ENCODE data around the gene ATP6V0C. TPM values are rescaled to one million over a fixed set of nuclear protein-coding genes. Genes with fewer than 3 reads are reported as not detected.

The ATP6V0C gene
- total RNA-seq, 1 donor from 2014 or later, result 91.4 TPM

DNA sequence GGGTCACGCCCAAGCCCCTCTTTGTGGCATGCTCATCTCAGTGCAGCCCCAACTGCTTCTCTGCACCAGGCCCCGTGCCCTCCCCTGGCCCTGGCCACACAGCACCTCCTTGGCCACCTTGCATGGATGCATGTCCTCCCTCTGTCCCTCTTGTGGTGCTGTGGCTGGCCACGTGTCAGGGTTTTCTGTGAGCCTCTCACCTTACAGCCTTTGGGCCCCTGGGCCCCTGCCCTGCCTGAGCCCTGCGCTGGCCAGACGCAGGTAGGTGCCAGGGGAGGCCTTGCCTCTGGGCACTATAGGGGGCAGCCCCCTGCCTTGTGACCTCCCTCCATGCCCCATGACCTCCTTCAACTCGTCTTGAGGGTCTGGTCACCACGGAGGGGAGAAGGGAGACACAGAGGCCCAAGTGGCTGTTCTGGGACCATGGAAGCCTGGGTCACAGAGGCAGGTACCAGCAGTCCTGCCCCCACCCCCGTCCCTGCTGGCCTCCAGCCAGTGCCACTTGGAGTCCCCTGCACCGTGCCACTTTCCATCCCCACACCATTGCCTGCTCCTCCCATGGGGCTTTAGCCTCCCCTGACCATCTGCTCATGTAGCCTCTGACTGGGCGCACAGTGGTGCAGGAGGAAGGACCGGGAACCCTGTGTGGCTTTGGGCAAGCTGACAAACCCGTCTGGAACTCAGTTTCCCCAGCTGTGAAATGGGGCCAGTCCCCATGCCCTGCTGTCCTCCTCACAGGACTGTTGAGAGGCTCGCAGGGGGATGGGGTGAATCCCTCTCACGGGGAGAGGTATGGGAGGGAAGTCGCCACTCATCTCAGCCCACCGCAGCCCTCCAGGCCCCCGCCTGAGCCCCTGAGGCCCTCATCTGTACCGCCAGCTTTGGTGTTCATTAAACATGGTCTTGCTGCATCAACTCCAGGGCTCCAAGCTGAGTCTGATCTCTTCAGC lies 11.5 kb upstream of the ATP6V0C start:
- intact Hi-C loops (cut with micrococcal nuclease), result loop anchor here (1.0 to 5.0 kb wide), 7 partner anchors 15 to 500 kb away; partner anchors contain the start of genes ABCA3, CCNF and ECI1
- peaks cover 20% of the 10 kb centered on the region for H3K4me1 Mint-ChIP-seq

DNA sequence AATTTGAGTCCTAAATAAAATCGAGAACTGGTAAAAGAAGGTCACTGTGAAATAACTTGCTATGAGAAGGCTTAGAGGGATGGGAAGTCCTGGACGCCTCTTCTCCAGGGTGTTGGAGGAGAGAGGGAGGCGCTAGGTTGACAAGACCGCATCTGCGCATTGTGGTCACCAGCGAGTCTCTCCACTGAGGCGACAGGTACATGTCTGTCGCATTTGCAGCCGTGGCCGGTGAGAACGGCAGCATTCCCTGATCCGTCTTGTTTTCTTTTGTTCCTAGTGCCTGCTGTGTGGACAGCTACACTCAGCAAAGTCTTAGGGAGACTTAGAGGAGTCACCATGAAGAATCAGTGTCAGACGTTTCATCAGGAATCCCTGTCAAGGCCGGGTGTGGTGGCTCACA lies 8.1 kb upstream of the ATP6V0C start:
- no peak for DNase-seq
- intact Hi-C loops (cut with micrococcal nuclease), result no loop called here
- peaks cover 54% of the 10 kb centered on the region for H3K4me1 Mint-ChIP-seq
- no peaks in the 10 kb centered on the region for H3K36me3 Mint-ChIP-seq (ENCODE audit: low read depth)
- H3K27ac Mint-ChIP-seq, result peak overlapping the region; percentile 6
- no peaks in the 10 kb centered on the region for H3K9me3 Mint-ChIP-seq
- H3K27me3 Mint-ChIP-seq, result no peaks in the 10 kb centered on the region
- TF ChIP-seq, protein P1, sequence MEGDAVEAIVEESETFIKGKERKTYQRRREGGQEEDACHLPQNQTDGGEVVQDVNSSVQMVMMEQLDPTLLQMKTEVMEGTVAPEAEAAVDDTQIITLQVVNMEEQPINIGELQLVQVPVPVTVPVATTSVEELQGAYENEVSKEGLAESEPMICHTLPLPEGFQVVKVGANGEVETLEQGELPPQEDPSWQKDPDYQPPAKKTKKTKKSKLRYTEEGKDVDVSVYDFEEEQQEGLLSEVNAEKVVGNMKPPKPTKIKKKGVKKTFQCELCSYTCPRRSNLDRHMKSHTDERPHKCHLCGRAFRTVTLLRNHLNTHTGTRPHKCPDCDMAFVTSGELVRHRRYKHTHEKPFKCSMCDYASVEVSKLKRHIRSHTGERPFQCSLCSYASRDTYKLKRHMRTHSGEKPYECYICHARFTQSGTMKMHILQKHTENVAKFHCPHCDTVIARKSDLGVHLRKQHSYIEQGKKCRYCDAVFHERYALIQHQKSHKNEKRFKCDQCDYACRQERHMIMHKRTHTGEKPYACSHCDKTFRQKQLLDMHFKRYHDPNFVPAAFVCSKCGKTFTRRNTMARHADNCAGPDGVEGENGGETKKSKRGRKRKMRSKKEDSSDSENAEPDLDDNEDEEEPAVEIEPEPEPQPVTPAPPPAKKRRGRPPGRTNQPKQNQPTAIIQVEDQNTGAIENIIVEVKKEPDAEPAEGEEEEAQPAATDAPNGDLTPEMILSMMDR (IDR thresholded peaks at IDR 0.05), result no peak
- POLR2A ChIA-PET, result interaction anchor here (2.4 to 3.1 kb wide), 2 partner anchors 15 to 26 kb away, joined by 16 to 17 read pairs; partner anchors contain the start of genes AMDHD2 and CEMP1
- CTCF ChIA-PET, result no interaction called here
- no peak for ATAC-seq (ENCODE audit: low read depth)
- no peak overlapping the region for H3K4me3 Mint-ChIP-seq

More for the DNA sequence above, 11.5 kb upstream of the ATP6V0C start:
- TF ChIP-seq, protein P1 (IDR thresholded peaks at IDR 0.05), result no peak
- ATAC-seq (ENCODE audit: low read depth) (no peak), DNase-seq (no peak)
- ChIA-PET CTCF (interaction anchor here (0.9 to 2.5 kb wide), 9 partner anchors 13 to 480 kb away, joined by 3 to 17 read pairs (median 4); partner anchors contain the start of gene ECI1), POLR2A (interaction anchor here (0.8 to 1.2 kb wide), 3 partner anchors 8 to 27 kb away, joined by 3 to 8 read pairs (median 4); partner anchors contain the start of gene TBC1D24)
- Mint-ChIP-seq H3K4me3 (no peak overlapping the region), H3K9me3 (no peaks in the 10 kb centered on the region), H3K27ac (no peak overlapping the region), H3K36me3 (ENCODE audit: low read depth) (peaks cover 9% of the 10 kb centered on the region), H3K27me3 (no peaks in the 10 kb centered on the region)

DNA sequence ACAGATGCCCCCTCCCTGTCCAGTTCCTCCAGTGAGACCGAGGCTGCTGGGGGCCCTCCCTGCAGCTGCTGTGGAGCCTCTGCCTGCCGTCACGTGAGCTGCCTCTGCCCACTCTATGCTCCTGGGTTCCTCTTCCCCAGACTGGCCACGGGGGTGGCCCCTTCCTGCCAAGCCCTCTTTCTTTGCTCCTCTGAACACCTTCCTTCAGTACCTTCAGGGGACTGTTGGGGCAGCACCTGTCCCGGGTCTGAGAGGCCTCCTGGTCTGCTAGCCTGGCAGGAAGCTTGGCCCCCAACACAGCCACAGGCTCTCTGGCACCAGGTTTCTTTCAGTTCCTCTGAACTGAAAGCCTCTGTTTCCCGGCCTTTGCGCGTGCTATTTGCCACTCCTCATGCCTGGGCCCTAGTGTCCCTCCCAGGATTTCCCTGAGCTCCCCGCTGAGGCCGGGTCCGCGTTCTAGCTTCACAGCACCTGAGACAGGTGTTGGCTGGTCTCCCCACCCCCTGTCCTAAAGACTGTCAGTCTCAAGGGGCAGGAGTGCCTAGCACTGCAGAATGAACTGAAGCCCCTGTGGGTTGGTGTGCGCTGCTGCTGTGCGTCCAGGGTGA lies 6.6 kb upstream of the ATP6V0C start:
- Mint-ChIP-seq H3K36me3 (ENCODE audit: low read depth) (no peaks in the 10 kb centered on the region), H3K27ac (peak overlapping the region; percentile 89), H3K4me1 (peaks cover 62% of the 10 kb centered on the region), H3K4me3 (peak overlapping the region; percentile 33), H3K9me3 (no peaks in the 10 kb centered on the region), H3K27me3 (no peaks in the 10 kb centered on the region)
- peak; percentile 89 for ATAC-seq (ENCODE audit: low read depth)
- CTCF ChIA-PET, result interaction anchor here (0.9 to 1.1 kb wide), 3 partner anchors 8 to 33 kb away, joined by 4 to 7 read pairs (median 5); partner anchors contain the start of gene AMDHD2
- peak; percentile 51 for DNase-seq
- intact Hi-C loops (cut with micrococcal nuclease), result no loop called here
- TF ChIP-seq, protein P1 (IDR thresholded peaks at IDR 0.05), result no peak
- POLR2A ChIA-PET, result interaction anchor here (0.6 to 3.1 kb wide), 12 partner anchors 9 to 604 kb away, joined by 3 to 17 read pairs (median 4); partner anchors contain the start of genes AMDHD2, CEMP1, ECI1 and PDPK1

DNA sequence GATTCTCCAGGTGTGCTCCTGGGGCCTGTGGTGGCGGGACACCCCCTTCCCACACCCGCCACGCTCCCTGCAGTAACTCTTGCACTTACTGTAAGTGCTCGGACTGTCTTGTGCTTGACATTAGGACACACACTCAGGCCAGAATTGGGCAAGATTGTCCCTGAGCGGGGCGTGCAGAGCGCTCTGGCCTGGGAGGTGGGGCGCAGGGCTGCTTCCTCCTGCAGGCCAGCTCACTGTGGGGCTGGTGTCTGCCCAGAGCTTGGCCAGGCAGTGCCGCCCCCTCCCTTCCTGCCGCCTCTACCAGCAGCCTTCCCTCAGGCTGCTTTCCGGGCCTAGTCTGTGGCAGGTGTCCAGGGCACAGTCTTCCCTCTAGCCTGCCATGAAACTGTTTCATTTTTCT lies 6.1 kb upstream of the ATP6V0C start:
- DNase-seq (no peak), ATAC-seq (ENCODE audit: low read depth) (peak; percentile 9)
- Mint-ChIP-seq H3K27ac (peak overlapping the region; percentile 89), H3K4me1 (peaks cover 67% of the 10 kb centered on the region), H3K36me3 (ENCODE audit: low read depth) (no peaks in the 10 kb centered on the region), H3K4me3 (no peak overlapping the region), H3K27me3 (no peaks in the 10 kb centered on the region), H3K9me3 (no peaks in the 10 kb centered on the region)
- TF ChIP-seq, protein P1 (IDR thresholded peaks at IDR 0.05), result no peak
- ChIA-PET POLR2A (interaction anchor here (0.9 to 3.1 kb wide), 9 partner anchors 8 to 352 kb away, joined by 3 to 17 read pairs (median 4); partner anchors contain the start of genes AMDHD2, CEMP1, ECI1 and PDPK1), CTCF (interaction anchor here (0.9 to 1.1 kb wide), 3 partner anchors 8 to 33 kb away, joined by 4 to 7 read pairs (median 5); partner anchors contain the start of gene AMDHD2)
- intact Hi-C loops (cut with micrococcal nuclease), result no loop called here

All from activated B cell treated with CpG ODN at 0.5 μM for 24 hours (primary cell).